Gastrocnemius medialis (tissue), 4 donors: ENCODE results near the gene ROBO2.

ENCODE experiments used
- CTCF ChIP-seq, 5 experiments: fragments of 450-650 bp in 3 of 5; fragments of 200-600 bp in 2 of 5; sonication (generic) in 2 of 5; IDR thresholded peaks in 4 of 5; conservative IDR thresholded peaks in 1 of 5; 1 replicate in 4 of 5; 2 replicates in 1 of 5; pipeline ENCODE4 v1.5.1; 2016 to 2019; ENCODE audit warnings: antibody characterized with exemption in 5 of 5, mild to moderate bottlenecking in 3 of 5, moderate library complexity in 3 of 5
- POLR2A ChIP-seq, 2 donors: fragments of 450-650 bp; IDR thresholded peaks; one replicate each; pipeline ENCODE4 v1.6.1; 2017; ENCODE audit warnings: antibody characterized with exemption in 2 of 2, mild to moderate bottlenecking in 2 of 2, moderate library complexity in 2 of 2

GRCh38 chr3:77309460-77309859, 269.6 kb downstream of the ROBO2 start:
- no peak for TF ChIP-seq CTCF (IDR thresholded peaks at IDR 0.05 in 4 of 5, conservative IDR thresholded peaks at IDR 0.05 in 1 of 5)
- TF ChIP-seq POLR2A (IDR thresholded peaks at IDR 0.05) = no peak
